Natural killer cell treated with Interleukin-12 subunit alpha and Interleukin-12 subunit beta and Interleukin-15 and Interleukin-18, amount 100 ng/mL, for 72 hours (primary cell): ENCODE measurements around the gene OR10G2. TPM values are rescaled to one million over a fixed set of nuclear protein-coding genes. Genes with fewer than 3 reads are reported as not detected.
"Not testable (repeated sequence)": the region's sequence is repeated elsewhere in the genome, so short reads cannot be mapped to it uniquely, and the experiment has no call there.

ENCODE experiments used
- ATAC-seq, 2 donors: fragments of 150-1000 bp; cut with Tn5 transposase in 1 of 2; sonication (Bioruptor Pico), chemical (Tn5 transposase) in 1 of 2; 2 replicates each; pipeline ENCODE4 v1.10.0; 2021
- DNase-seq: peaks from one replicate; pipeline ENCODE4 v3.0.0; 2022; ENCODE audit warnings: low spot score
- H3K27ac Mint-ChIP-seq, 2 donors: 1 replicate in 1 of 2; 2 replicates in 1 of 2; pipeline ENCODE4 v1.8.0; 2022; ENCODE audit warnings: mixed read lengths in 2 of 2, mild to moderate bottlenecking in 1 of 2, moderate library complexity in 1 of 2
- H3K27me3 Mint-ChIP-seq, 2 donors: 1 replicate in 1 of 2; 2 replicates in 1 of 2; pipeline ENCODE4 v1.8.0; 2022; ENCODE audit warnings: mixed read lengths in 2 of 2
- H3K36me3 Mint-ChIP-seq: one replicate; pipeline ENCODE4 v1.8.0; 2022; ENCODE audit warnings: mixed read lengths
- H3K4me1 Mint-ChIP-seq, 2 donors: 1 replicate in 1 of 2; 2 replicates in 1 of 2; pipeline ENCODE4 v1.8.0; 2022; ENCODE audit warnings: low read depth in 2 of 2, mixed read lengths in 2 of 2, mild to moderate bottlenecking in 1 of 2
- H3K4me3 Mint-ChIP-seq: one replicate; pipeline ENCODE4 v1.8.0; 2022; ENCODE audit warnings: mixed read lengths
- H3K9me3 Mint-ChIP-seq: 2 replicates; pipeline ENCODE4 v1.8.0; 2022; ENCODE audit warnings: mixed read lengths
- total RNA-seq, 2 donors: library from RNA; stranded (reverse); gene quantifications; one replicate each; pipeline ENCODE4 v1.2.3, GENCODE V29; 2022

Gene OR10G2
- total RNA-seq, 2 donors from 2014 or later, result not detected

GRCh38 chr14:21642683-21643082 is 7.9 kb upstream of the OR10G2 start:
- no peak for DNase-seq
- no peak for ATAC-seq
- Mint-ChIP-seq H3K4me3 (peak overlapping the region; percentile 16), H3K27ac (no peak overlapping the region), H3K27me3 (peaks cover 10 to 11% of the 10 kb centered on the region in 2 donors), H3K9me3 (no peaks in the 10 kb centered on the region), H3K4me1 (no peaks in the 10 kb centered on the region), H3K36me3 (no peaks in the 10 kb centered on the region)

DNA sequence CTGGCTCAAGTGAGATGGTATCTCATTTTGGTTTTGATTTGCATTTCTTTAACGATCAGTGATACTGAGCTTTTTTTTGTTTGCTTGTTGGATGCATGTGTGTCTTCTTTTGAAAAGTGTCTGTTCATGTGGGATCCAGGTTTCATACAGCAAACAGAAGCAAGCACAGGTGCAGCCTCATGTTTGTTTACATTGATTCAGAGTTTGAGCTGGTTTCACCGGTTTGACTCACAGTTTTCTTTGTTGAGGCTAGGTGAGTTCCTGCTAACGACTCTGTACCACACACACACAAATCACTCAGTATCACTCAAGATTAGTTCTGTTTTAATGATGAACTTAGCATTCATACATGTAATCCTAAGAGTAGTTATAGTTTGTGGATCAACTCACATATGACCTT is 3.7 kb downstream of the OR10G2 start:
- peaks cover 17 to 27% of the 10 kb centered on the region in 2 donors for H3K27me3 Mint-ChIP-seq
- no peak overlapping the region for H3K27ac Mint-ChIP-seq
- no peaks in the 10 kb centered on the region for H3K36me3 Mint-ChIP-seq
- no peak overlapping the region for H3K4me3 Mint-ChIP-seq
- DNase-seq, result no peak
- no peaks in the 10 kb centered on the region for H3K4me1 Mint-ChIP-seq
- ATAC-seq, result no peak
- H3K9me3 Mint-ChIP-seq, result no peaks in the 10 kb centered on the region

DNA sequence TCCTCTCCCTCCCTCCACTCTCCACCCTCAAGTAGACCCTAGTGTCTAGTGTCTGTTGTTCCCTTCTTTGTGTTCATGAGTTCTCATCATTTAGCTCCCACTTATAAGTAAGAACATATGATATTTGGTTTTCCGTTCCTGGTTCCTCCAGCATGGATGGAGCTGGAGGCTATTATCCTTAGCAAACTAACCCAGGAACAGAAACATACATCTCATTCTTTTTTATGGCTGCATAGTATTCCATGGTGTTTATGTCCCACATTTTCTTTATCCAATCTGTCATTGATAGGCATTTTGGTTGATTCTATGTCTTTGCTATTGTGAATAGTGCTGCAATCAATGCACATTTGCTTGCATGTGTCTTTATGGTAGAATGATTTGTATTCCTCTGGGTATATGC is 4.2 kb downstream of the OR10G2 start:
- H3K4me1 Mint-ChIP-seq, ATAC-seq, H3K27ac Mint-ChIP-seq, H3K36me3 Mint-ChIP-seq, H3K9me3 Mint-ChIP-seq, H3K4me3 Mint-ChIP-seq, DNase-seq: not testable (repeated sequence)
- peaks cover 22 to 31% of the 10 kb centered on the region in 2 donors for H3K27me3 Mint-ChIP-seq

- Mint-ChIP-seq H3K36me3 (no peaks in the 10 kb centered on the region), H3K27ac (no peak overlapping the region), H3K27me3 (peaks cover 19 to 30% of the 10 kb centered on the region in 2 donors), H3K9me3 (no peaks in the 10 kb centered on the region), H3K4me1 (no peaks in the 10 kb centered on the region), H3K4me3 (no peak overlapping the region)
- ATAC-seq (no peak), DNase-seq (no peak)
Observed at GRCh38 chr14:21626491-21627230, 8.1 kb downstream of the OR10G2 start.

GRCh38 chr14:21617614-21618013 is 17.1 kb downstream of the OR10G2 start:
- no peak overlapping the region for H3K4me3 Mint-ChIP-seq
- H3K9me3 Mint-ChIP-seq, result no peaks in the 10 kb centered on the region
- no peak overlapping the region for H3K27ac Mint-ChIP-seq
- H3K36me3 Mint-ChIP-seq, result no peaks in the 10 kb centered on the region
- H3K27me3 Mint-ChIP-seq, result peaks cover 9 to 28% of the 10 kb centered on the region in 2 donors
- peaks cover 0 to 5% of the 10 kb centered on the region in 2 donors for H3K4me1 Mint-ChIP-seq
- DNase-seq, result no peak
- ATAC-seq, result no peak

DNA sequence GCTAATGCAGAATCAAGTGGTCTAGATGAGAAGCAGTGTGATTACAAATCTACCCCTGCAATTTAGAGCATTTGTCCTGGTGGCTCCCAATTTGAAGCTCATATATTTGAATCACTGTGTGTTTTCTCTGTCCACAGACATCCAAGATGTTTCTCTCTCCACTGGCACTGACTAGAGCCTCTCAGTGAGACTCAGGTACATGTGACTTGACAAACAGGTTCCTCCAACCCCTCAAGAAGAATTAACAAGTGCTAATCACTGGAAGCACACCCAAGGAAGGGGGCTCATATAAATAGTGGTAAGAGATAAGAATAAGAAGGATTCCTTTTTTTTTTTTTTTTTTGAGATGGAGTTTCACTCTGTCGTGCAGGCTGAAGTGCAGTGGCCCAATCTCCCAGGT is 20.5 kb downstream of the OR10G2 start:
- ATAC-seq (no peak), DNase-seq (no peak)
- no peak overlapping the region for H3K4me3 Mint-ChIP-seq
- peaks cover 0 to 5% of the 10 kb centered on the region in 2 donors for H3K4me1 Mint-ChIP-seq
- no peak overlapping the region for H3K27ac Mint-ChIP-seq
- peaks cover 14 to 32% of the 10 kb centered on the region in 2 donors for H3K27me3 Mint-ChIP-seq
- H3K36me3 Mint-ChIP-seq, result no peaks in the 10 kb centered on the region
- H3K9me3 Mint-ChIP-seq, result no peaks in the 10 kb centered on the region

DNA sequence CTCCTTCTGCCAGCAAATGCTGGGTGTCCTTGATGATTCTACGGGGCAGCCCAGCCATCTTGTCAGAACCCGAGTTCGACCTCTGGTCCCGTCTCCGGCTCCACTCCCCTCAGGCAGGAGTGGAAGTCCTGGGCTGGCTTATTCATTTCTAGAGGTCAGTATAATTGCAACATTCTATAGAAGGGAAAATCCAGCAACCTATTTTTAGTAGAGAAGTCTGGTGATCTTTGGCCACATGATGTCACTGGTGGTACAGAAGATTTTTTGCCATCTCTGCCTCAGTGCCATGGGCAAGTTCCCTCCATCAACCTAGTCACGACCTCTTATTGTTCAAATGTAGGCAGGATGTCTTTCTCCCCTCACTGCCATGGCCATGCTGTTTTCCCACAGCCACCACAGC is 22.4 kb downstream of the OR10G2 start:
- no peaks in the 10 kb centered on the region for H3K9me3 Mint-ChIP-seq
- no peaks in the 10 kb centered on the region for H3K4me1 Mint-ChIP-seq
- no peak for ATAC-seq
- no peak overlapping the region for H3K4me3 Mint-ChIP-seq
- DNase-seq, result no peak
- H3K27ac Mint-ChIP-seq, result no peak overlapping the region
- peaks cover 20 to 36% of the 10 kb centered on the region in 2 donors for H3K27me3 Mint-ChIP-seq
- H3K36me3 Mint-ChIP-seq, result no peaks in the 10 kb centered on the region

- not testable (repeated sequence) for H3K36me3 Mint-ChIP-seq
Observed at GRCh38 chr14:21602181-21602580, 32.6 kb downstream of the OR10G2 start.

DNA sequence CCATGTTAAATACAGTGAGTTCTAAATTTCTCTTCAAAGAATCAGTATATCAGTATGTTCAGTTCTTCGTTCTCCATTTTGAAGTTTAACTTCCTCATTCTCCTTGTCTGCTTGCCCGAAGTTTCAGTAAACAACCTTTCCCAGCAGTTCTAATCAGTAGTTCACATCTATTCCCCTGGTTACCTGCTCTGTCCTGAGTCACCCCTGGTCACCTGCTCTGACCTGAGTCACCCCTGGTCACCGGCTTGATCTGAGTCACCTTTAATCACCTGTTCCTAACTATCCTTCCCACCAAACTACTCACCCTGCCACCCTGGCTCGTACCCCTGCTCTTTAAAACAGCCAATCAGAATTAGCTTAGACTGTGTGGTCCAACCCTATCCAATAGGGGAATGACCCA is 45.4 kb downstream of the OR10G2 start:
- ATAC-seq, result no peak
- Mint-ChIP-seq H3K4me3 (no peak overlapping the region), H3K9me3 (peaks cover 7% of the 10 kb centered on the region), H3K4me1 (no peaks in the 10 kb centered on the region), H3K27ac (no peak overlapping the region), H3K27me3 (peaks cover 32 to 47% of the 10 kb centered on the region in 2 donors), H3K36me3 (peaks cover 20% of the 10 kb centered on the region)
- no peak for DNase-seq

More at GRCh38 chr14:21602181-21602580, 32.6 kb downstream of the OR10G2 start:
- H3K9me3 Mint-ChIP-seq, ATAC-seq, H3K27ac Mint-ChIP-seq, DNase-seq, H3K4me3 Mint-ChIP-seq, H3K4me1 Mint-ChIP-seq: not testable (repeated sequence)
- peaks cover 13 to 14% of the 10 kb centered on the region in 2 donors for H3K27me3 Mint-ChIP-seq

Other genes with a start within 250 kb of the OR10G2 start
- 100 to 1,000 TPM; 118 to 147 TPM for gene CHD8, start 178.8 kb downstream of the OR10G2 start, total RNA-seq
- 10 to 100 TPM; 25.9 to 51.2 TPM for gene RAB2B, start 158.0 kb downstream of the OR10G2 start, total RNA-seq
- gene TOX4, start 157.7 kb downstream of the OR10G2 start, total RNA-seq, result 100 to 1,000 TPM in 1 of 2 donors, 10 to 100 TPM in 1; 92.0 to 105 TPM
- gene METTL3, start 123.6 kb downstream of the OR10G2 start, total RNA-seq, result 10 to 100 TPM; 66.8 to 91.4 TPM
- gene SALL2, start 108.6 kb downstream of the OR10G2 start, total RNA-seq, result under 1 TPM; 0.31 to 0.45 TPM
- gene OR10G3, start 54.9 kb downstream of the OR10G2 start, total RNA-seq, result not detected
- gene OR4E2, start 18.9 kb upstream of the OR10G2 start, total RNA-seq, result not detected
- not detected for gene OR4E1, start 38.9 kb upstream of the OR10G2 start, total RNA-seq